22Rv1 (cell line): ENCODE measurements around the gene KLHL41.

ENCODE experiments used
- ZFX ChIP-seq: fragments of 450-650 bp; IDR thresholded peaks from 2 replicates; pipeline ENCODE4 v1.6.1; 2017; ENCODE audit warnings: antibody characterized with exemption, borderline replicate concordance
- TF ChIP-seq, protein P1 (sequence below): fragments of 450-650 bp; IDR thresholded peaks from 2 replicates; pipeline ENCODE4 v1.5.1; 2017; ENCODE audit warnings: mild to moderate bottlenecking

DNA sequence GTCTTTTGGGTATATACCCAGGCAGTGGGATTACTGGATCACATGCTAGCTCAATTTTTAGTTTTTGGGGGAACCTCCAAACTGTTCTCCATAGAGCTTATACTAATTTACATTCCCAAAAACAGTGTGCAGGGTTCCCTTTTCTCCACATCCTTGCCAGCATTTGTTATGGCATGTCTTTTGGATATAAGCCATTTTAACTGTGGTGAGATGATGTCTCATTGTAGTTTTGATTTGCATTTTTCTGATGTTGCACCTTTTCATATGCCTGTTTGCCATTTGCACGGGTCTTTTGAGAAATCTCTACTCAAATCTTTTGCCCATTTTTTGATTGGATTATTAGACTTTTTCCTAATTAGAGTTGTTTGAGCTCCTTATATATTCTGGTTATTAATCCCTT lies 56.2 kb downstream of the KLHL41 start:
- TF ChIP-seq, protein P1, sequence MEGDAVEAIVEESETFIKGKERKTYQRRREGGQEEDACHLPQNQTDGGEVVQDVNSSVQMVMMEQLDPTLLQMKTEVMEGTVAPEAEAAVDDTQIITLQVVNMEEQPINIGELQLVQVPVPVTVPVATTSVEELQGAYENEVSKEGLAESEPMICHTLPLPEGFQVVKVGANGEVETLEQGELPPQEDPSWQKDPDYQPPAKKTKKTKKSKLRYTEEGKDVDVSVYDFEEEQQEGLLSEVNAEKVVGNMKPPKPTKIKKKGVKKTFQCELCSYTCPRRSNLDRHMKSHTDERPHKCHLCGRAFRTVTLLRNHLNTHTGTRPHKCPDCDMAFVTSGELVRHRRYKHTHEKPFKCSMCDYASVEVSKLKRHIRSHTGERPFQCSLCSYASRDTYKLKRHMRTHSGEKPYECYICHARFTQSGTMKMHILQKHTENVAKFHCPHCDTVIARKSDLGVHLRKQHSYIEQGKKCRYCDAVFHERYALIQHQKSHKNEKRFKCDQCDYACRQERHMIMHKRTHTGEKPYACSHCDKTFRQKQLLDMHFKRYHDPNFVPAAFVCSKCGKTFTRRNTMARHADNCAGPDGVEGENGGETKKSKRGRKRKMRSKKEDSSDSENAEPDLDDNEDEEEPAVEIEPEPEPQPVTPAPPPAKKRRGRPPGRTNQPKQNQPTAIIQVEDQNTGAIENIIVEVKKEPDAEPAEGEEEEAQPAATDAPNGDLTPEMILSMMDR: no peak
- TF ChIP-seq ZFX: no peak
